ENCODE measurements around the gene RPUSD1. TPM values are rescaled to one million over a fixed set of nuclear protein-coding genes. Genes with fewer than 3 reads are reported as not detected.

RPUSD1 gene
- total RNA-seq, 1 experiment from 2014 or later: 48.6 TPM

DNA sequence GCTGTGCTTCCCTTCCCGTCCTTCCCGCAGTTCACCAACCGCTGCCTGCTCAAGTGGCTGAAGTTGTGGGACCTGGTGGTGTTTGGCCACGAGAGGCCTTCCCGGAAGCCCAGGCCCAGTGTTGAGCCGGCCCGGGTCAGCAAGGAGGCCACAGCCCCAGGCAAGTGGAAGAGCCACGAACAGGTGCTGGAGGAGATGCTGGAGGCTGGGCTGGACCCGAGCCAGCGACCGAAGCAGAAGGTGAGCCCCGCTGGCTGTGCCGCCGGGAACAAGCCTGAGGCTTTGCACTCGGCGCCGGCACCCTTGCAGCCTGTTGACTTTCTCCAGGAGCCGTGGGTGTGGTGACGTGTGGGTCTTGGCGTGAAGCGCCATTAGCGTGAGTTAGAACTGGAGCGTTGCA lies 3.0 kb upstream of the RPUSD1 start:
- peaks cover 12 to 38% (median 23%) of the 10 kb centered on the region in 3 experiments; a peak in 6 of 7 replicates for H3K36me3 Mint-ChIP-seq (ENCODE audit: insufficient read depth in 1 of 3, low read depth in 3 of 3)
- Histone ChIP-seq H3T11ph (ENCODE audit: low read length) (no peak overlapping the region), H3K79me1 (ENCODE audit: insufficient read depth, low read depth, low read length, poor library complexity, severe bottlenecking) (peaks cover 2% of the 10 kb centered on the region), H3K14ac (ENCODE audit: insufficient read depth, low read length) (no peak overlapping the region), H2BK20ac (ENCODE audit: low read depth, low read length, poor library complexity, severe bottlenecking) (no peak overlapping the region), H3K4me1 (ENCODE audit: insufficient read depth, low read length) (no peaks in the 10 kb centered on the region), H3K9me3 (ENCODE audit: control insufficient read depth, low read depth, low read length) (no peaks in the 10 kb centered on the region), H3K23me2 (ENCODE audit: insufficient read length, low read depth, low read length, poor library complexity, severe bottlenecking) (peaks cover 11% of the 10 kb centered on the region), H3K18ac (ENCODE audit: insufficient read length, low read depth, low read length) (no peak overlapping the region), H2AK5ac (ENCODE audit: insufficient read length, low read length) (no peak overlapping the region), H4K8ac (replicated peaks; ENCODE audit: insufficient read length, low read depth, low read length) (no peak overlapping the region), H3K4ac (ENCODE audit: low read depth, low read length) (no peak overlapping the region), H3K23ac (ENCODE audit: insufficient read length, low read depth, low read length) (no peak overlapping the region), H2BK5ac (ENCODE audit: insufficient read length, low read length) (no peak overlapping the region), H3K56ac (ENCODE audit: insufficient read length, low read depth, low read length) (no peak overlapping the region), H3K27me3 (ENCODE audit: insufficient read depth, low read length) (no peaks in the 10 kb centered on the region), H3K9ac (ENCODE audit: extremely low read depth, insufficient read length, low read length) (no peak overlapping the region), H4K20me1 (ENCODE audit: control insufficient read depth, insufficient read depth, insufficient read length) (no peaks in the 10 kb centered on the region), H2BK120ac (ENCODE audit: low read depth, low read length, poor library complexity, severe bottlenecking) (no peak overlapping the region), H2AFZ (ENCODE audit: low read length) (no peak overlapping the region), H2BK15ac (ENCODE audit: low read depth, low read length) (no peak overlapping the region), H3K27ac (ENCODE audit: insufficient read length, low read depth, low read length) (no peak overlapping the region), H4K91ac (ENCODE audit: insufficient read length, low read depth, low read length) (no peak overlapping the region), H3K4me2 (ENCODE audit: insufficient read depth, insufficient read length, low read length) (no peak overlapping the region), H3K79me2 (ENCODE audit: insufficient read depth, low read length) (no peaks in the 10 kb centered on the region; the same call in 1 of the 2 replicates), H2BK12ac (ENCODE audit: insufficient read length, low read depth, low read length) (no peak overlapping the region), H4K5ac (ENCODE audit: insufficient read length, low read depth, low read length) (no peak overlapping the region)
- no peak for DNase-seq
- no CpG with 5 or more reads among the region's 23 CpGs for WGBS (ENCODE audit: extremely low coverage, insufficient read length, low lambda C conversion rate)
- no peaks in the 10 kb centered on the region for H3K27me3 Mint-ChIP-seq (ENCODE audit: low read depth)
- H3K4me1 Mint-ChIP-seq: peaks cover 0 to 2% of the 10 kb centered on the region in 2 experiments; a peak in 1 of 4 replicates
- TF ChIP-seq, protein P1, sequence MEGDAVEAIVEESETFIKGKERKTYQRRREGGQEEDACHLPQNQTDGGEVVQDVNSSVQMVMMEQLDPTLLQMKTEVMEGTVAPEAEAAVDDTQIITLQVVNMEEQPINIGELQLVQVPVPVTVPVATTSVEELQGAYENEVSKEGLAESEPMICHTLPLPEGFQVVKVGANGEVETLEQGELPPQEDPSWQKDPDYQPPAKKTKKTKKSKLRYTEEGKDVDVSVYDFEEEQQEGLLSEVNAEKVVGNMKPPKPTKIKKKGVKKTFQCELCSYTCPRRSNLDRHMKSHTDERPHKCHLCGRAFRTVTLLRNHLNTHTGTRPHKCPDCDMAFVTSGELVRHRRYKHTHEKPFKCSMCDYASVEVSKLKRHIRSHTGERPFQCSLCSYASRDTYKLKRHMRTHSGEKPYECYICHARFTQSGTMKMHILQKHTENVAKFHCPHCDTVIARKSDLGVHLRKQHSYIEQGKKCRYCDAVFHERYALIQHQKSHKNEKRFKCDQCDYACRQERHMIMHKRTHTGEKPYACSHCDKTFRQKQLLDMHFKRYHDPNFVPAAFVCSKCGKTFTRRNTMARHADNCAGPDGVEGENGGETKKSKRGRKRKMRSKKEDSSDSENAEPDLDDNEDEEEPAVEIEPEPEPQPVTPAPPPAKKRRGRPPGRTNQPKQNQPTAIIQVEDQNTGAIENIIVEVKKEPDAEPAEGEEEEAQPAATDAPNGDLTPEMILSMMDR (conservative IDR thresholded peaks at IDR 0.05): no peak
- no peaks in the 10 kb centered on the region for H3K9me3 Mint-ChIP-seq
- no peak overlapping the region for H3K4me3 Mint-ChIP-seq
- no peak overlapping the region; a peak in 1 of 7 replicates for H3K27ac Mint-ChIP-seq

Measured in H9 (cell line).